Common myeloid progenitor, CD34-positive (primary cell): ENCODE data around the gene SIRT3.

ENCODE experiments used
- CTCF ChIA-PET: fragments of 350-600 bp; sonication (Branson Sonifier 250); formaldehyde crosslinking; loops from one replicate; lab custom pipeline; 2021; ENCODE audit warnings: antibody characterized with exemption; lab: Charles Lee
- POLR2A ChIA-PET: fragments of 350-600 bp; sonication (Branson Sonifier 250); formaldehyde crosslinking; loops from one replicate; lab custom pipeline; 2021; ENCODE audit warnings: antibody characterized with exemption; lab: Charles Lee
- DNase-seq, 3 donors: peaks; one replicate each; pipeline versions ENCODE4 v3.0.0 to v3.0.0-alpha.2; 2013
- H3K27ac ChIP-seq, 2 experiments: 1 replicate in 1 of 2; 2 replicates in 1 of 2; pipeline ENCODE4 v1.7.0; 2013; ENCODE audit warnings: inconsistent platforms in 2 of 2, low read length in 2 of 2, mild to moderate bottlenecking in 2 of 2, low read depth in 1 of 2, moderate library complexity in 1 of 2; ENCODE audit not compliant: severe bottlenecking in 2 of 2, insufficient read depth in 1 of 2, poor library complexity in 1 of 2
- H3K27me3 ChIP-seq, 5 experiments: replicated peaks in 2 of 5; 1 replicate in 3 of 5; 2 replicates in 2 of 5; pipeline versions ENCODE4 v1.6.1 to v1.7.0; 2013; ENCODE audit warnings: low read length in 4 of 5, mild to moderate bottlenecking in 2 of 5, moderate library complexity in 2 of 5, inconsistent platforms in 1 of 5; ENCODE audit not compliant: insufficient read depth in 5 of 5, control insufficient read depth in 4 of 5
- H3K36me3 ChIP-seq, 4 experiments: 1 replicate in 2 of 4; 2 replicates in 2 of 4; pipeline versions ENCODE4 v1.6.1 to v1.7.0; 2013; ENCODE audit warnings: low read length in 3 of 4, control low read depth in 1 of 4, mild to moderate bottlenecking in 1 of 4; ENCODE audit not compliant: control insufficient read depth in 4 of 4, insufficient read depth in 4 of 4
- H3K4me1 ChIP-seq, 4 experiments: 1 replicate in 3 of 4; 2 replicates in 1 of 4; pipeline versions ENCODE4 v1.6.1 to v1.7.1; 2013; ENCODE audit warnings: low read length in 3 of 4, mild to moderate bottlenecking in 3 of 4, control low read depth in 1 of 4, inconsistent platforms in 1 of 4, moderate library complexity in 1 of 4; ENCODE audit not compliant: control insufficient read depth in 4 of 4, insufficient read depth in 4 of 4; ENCODE audit errors: control extremely low read depth in 1 of 4
- H3K4me3 ChIP-seq, 7 experiments: 1 replicate in 4 of 7; 2 replicates in 3 of 7; pipeline versions ENCODE4 v1.5.1 to v1.7.0; 2013; ENCODE audit warnings: mild to moderate bottlenecking in 7 of 7, low read length in 6 of 7, moderate library complexity in 6 of 7, inconsistent platforms in 2 of 7, low read depth in 2 of 7, control low read depth in 1 of 7; ENCODE audit not compliant: insufficient read depth in 4 of 7, control insufficient read depth in 1 of 7; ENCODE audit errors: extremely low read depth in 1 of 7
- H3K9me3 ChIP-seq, 5 experiments: 1 replicate in 4 of 5; 2 replicates in 1 of 5; pipeline versions ENCODE4 v1.6.1 to v1.7.1; 2013; ENCODE audit warnings: low read length in 4 of 5, mild to moderate bottlenecking in 2 of 5, inconsistent platforms in 1 of 5, low read depth in 1 of 5, moderate library complexity in 1 of 5; ENCODE audit not compliant: control insufficient read depth in 4 of 5, insufficient read depth in 2 of 5; ENCODE audit errors: control extremely low read depth in 1 of 5
- WGBS: methylation state at CpG from one replicate; pipeline ENCODE4 v1.1.5; 2013; ENCODE audit not compliant: insufficient coverage; 5-methylcytosine and 5-hydroxymethylcytosine counted together

The SIRT3 gene

DNA sequence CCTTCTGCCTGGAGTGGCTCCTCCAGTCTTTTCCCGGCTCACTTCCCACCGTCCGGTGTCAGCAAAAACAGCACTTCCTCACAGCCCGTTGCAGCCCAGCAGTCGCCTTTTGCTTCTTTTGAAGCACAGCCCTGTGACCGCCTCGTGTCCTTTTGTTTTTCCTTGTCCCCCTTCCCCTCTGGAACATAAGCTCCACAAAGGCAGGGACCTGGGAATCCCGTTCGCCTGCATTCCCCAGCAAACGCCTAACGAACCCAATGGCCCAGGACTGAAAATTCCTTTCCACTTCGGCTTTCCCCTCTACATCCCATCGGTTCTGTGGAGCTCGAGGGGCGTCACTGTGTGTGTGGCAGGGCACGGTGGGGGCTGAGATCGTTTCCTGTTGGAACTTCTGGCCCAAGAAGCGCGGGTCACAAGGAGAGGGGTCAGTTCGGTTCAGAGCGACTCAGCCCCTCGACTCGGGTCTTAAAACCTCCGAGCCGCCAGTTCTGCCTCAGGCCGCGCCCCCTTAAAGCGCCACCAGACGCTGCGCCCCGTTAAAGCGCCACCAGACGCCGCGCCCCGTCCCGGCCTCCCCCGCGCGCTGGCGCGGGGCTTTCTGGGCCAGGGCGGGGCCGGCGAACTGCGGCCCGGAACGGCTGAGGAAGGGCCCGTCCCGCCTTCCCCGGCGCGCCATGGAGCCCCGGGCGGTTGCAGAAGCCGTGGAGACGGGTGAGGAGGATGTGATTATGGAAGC is 27.8 kb downstream of the SIRT3 start:
- Histone ChIP-seq H3K9me3 (no peaks in the 10 kb centered on the region), H3K4me3 (peak overlapping the region; percentile 79 to 99 (median 92)), H3K27ac (peak overlapping the region; percentile 92 to 97), H3K4me1 (peaks cover 5 to 50% (median 43%) of the 10 kb centered on the region in 4 experiments), H3K36me3 (peaks cover 15 to 65% (median 53%) of the 10 kb centered on the region in 4 experiments), H3K27me3 (no peaks in the 10 kb centered on the region)
- under 1% methylated on average over 44 of the region's 57 CpGs for WGBS
- CTCF ChIA-PET = interaction anchor here (0.7 to 2.1 kb wide), 7 partner anchors 13 to 240 kb away, joined by 3 to 7 read pairs (median 3); partner anchors contain the start of gene SIRT3
- POLR2A ChIA-PET = interaction anchor here (0.5 to 1.5 kb wide), 3 partner anchors 9 to 204 kb away, joined by 3 to 11 read pairs (median 4); partner anchors contain the start of genes PSMD13 and SIRT3
- peak; percentile 80 to 93 (median 88) for DNase-seq

- peaks cover 10 to 62% (median 49%) of the 10 kb centered on the region in 4 experiments for H3K36me3 ChIP-seq
- WGBS = under 1% methylated on average over 16 of the region's 27 CpGs
- H3K27me3 ChIP-seq = no peaks in the 10 kb centered on the region
- H3K27ac ChIP-seq = peak overlapping the region; percentile 92 to 97
- H3K4me1 ChIP-seq = peaks cover 9 to 56% (median 48%) of the 10 kb centered on the region in 4 experiments
- no peaks in the 10 kb centered on the region for H3K9me3 ChIP-seq
- POLR2A ChIA-PET = interaction anchor here (0.7 to 1.5 kb wide), 4 partner anchors 9 to 43 kb away, joined by 3 to 11 read pairs (median 4); partner anchors contain the start of genes PSMD13 and SIRT3
- H3K4me3 ChIP-seq = peak overlapping the region; percentile 79 to 99 (median 92)
- CTCF ChIA-PET = interaction anchor here (1.0 to 1.9 kb wide), 6 partner anchors 9 to 241 kb away, joined by 3 to 5 read pairs (median 3); no protein-coding TSS in a partner anchor
- DNase-seq = no peak
Observed at GRCh38 chr11:207863-208180, 28.3 kb downstream of the SIRT3 start.

GRCh38 chr11:207208-207862 is 28.8 kb downstream of the SIRT3 start, which contains the start of the genes BET1L and RIC8A:
Gene BET1L (minus strand): TSS chr11:207399. CDS start chr11:207321, 78 bp downstream.
Gene RIC8A (plus strand): TSS chr11:207708. CDS start chr11:208855, 1,147 bp downstream.
- peak within 1 kb of the TSS; percentile 92 to 97 for H3K27ac ChIP-seq
- peak; percentile 99 to 100 (median 100) for DNase-seq
- ChIA-PET POLR2A (interaction anchor here (0.8 to 1.5 kb wide), 3 partner anchors 30 to 43 kb away, joined by 3 to 11 read pairs (median 4); partner anchors contain the start of genes PSMD13 and SIRT3), CTCF (interaction anchor here (0.9 to 1.9 kb wide), 7 partner anchors 10 to 241 kb away, joined by 3 to 5 read pairs (median 3); no protein-coding TSS in a partner anchor)
- H3K9me3 ChIP-seq = no peaks in the 10 kb centered on the region
- H3K27me3 ChIP-seq = no peaks in the 10 kb centered on the region
- peaks cover 13 to 61% (median 53%) of the 10 kb centered on the region in 4 experiments for H3K4me1 ChIP-seq
- H3K4me3 ChIP-seq = peak within 1 kb of the TSS; percentile 79 to 99 (median 92)
- H3K36me3 ChIP-seq = peaks cover 9 to 57% (median 44%) of the 10 kb centered on the region in 4 experiments
- 0% methylated on average over 51 of the region's 63 CpGs for WGBS

GRCh38 chr11:206526-207207 is 29.5 kb downstream of the SIRT3 start:
- H3K4me1 ChIP-seq = peaks cover 13 to 67% (median 59%) of the 10 kb centered on the region in 4 experiments
- WGBS = 1% methylated on average over 37 of the region's 39 CpGs
- H3K4me3 ChIP-seq = peak overlapping the region; percentile 71 to 99 (median 85)
- H3K9me3 ChIP-seq = no peaks in the 10 kb centered on the region
- peak in 2 of 3 donors; percentile 35 to 40 for DNase-seq
- POLR2A ChIA-PET = interaction anchor here (0.6 to 1.5 kb wide), 4 partner anchors 30 to 62 kb away, joined by 3 to 11 read pairs (median 4); partner anchors contain the start of genes PSMD13 and SIRT3
- no peaks in the 10 kb centered on the region for H3K27me3 ChIP-seq
- CTCF ChIA-PET = interaction anchor here (0.9 to 1.9 kb wide), 5 partner anchors 11 to 47 kb away, joined by 3 to 5 read pairs (median 3); no protein-coding TSS in a partner anchor
- peak overlapping the region; percentile 56 to 90 for H3K27ac ChIP-seq
- H3K36me3 ChIP-seq = peaks cover 7 to 51% (median 38%) of the 10 kb centered on the region in 4 experiments

GRCh38 chr11:206002-206384 is 30.1 kb downstream of the SIRT3 start:
- 88% methylated on average over 5 of the region's 7 CpGs for WGBS
- Histone ChIP-seq H3K4me1 (peaks cover 13 to 72% (median 64%) of the 10 kb centered on the region in 4 experiments), H3K36me3 (peaks cover 4 to 45% (median 31%) of the 10 kb centered on the region in 4 experiments), H3K27me3 (no peaks in the 10 kb centered on the region), H3K4me3 (peak overlapping the region in 5 of 7 experiments; percentile 73 to 99 (median 86)), H3K27ac (peak overlapping the region in 1 of 2 experiments; percentile 90), H3K9me3 (no peaks in the 10 kb centered on the region)
- ChIA-PET CTCF (no interaction called here), POLR2A (interaction anchor here (0.6 kb wide), 1 partner anchor 63 kb away, joined by 3 read pairs; no protein-coding TSS in a partner anchor)
- DNase-seq = no peak
